GM18520 (cell line): Measurements from ENCODE around the gene PLA2R1.

Source experiments
- ATAC-seq: cut with Tn5 transposase; IDR thresholded peaks from one replicate; pipeline ENCODE4 v1.9.1; 2021; ENCODE audit not compliant: unreplicated experiment

PLA2R1 gene

DNA sequence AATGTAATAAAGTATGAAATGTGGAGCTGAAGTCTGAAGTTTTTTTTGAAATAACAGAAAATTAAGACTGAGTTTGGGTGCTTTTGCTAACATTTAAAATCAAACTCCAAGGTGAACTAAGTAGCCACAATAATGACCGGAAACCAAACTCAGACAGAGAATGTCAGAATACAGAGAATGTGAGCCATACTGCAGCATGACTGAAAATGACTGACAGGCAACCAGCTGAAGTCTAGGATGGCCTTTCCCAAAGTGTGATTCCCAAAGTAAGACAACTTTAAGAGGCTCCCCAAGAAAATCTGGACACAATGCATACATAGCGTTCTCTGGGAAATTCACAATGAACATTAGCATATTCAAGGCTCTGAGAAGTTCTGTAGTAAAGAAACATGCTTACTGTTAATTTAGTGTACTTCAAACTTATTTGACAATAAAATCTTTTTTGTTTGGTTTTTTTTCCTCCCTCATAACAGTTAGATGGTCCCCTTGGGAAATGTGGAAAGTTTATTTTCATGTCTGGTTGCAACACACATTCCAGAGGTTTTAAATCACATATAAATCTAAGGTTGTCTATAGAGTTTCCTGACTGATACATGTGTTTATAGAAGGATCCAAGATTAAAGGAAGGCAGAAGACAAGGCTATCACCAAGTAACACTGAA, 28.6 kb downstream of the PLA2R1 start:
- ATAC-seq, result no peak

- ATAC-seq, result no peak
Observed at GRCh38 chr2:160029270-160029628, 33.2 kb downstream of the PLA2R1 start.

- no peak for ATAC-seq
Observed at GRCh38 chr2:160028431-160029269, 33.8 kb downstream of the PLA2R1 start.

DNA sequence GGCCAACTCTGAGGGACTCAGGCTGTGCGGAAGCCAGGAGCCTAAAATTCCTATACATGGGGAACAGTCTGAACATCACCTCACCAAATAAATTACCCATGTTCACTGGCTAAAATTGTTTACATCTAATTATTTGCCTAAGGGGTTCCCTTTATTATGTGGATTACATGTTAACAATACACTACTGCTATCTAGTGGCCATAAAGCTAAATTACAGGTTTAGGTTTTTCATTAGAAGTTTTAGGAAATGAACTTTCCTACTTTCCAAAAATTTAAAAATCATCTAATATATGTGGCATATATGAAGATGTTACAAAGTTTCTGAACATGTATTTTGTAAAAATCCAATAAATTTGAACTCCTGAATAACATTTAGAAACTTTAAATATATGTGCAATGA, 40.3 kb downstream of the PLA2R1 start:
- ATAC-seq, result no peak

- no peak for ATAC-seq
Observed at GRCh38 chr2:160019374-160020090, 42.9 kb downstream of the PLA2R1 start.

- no peak for ATAC-seq
Observed at GRCh38 chr2:160015746-160016145, 46.7 kb downstream of the PLA2R1 start.

DNA sequence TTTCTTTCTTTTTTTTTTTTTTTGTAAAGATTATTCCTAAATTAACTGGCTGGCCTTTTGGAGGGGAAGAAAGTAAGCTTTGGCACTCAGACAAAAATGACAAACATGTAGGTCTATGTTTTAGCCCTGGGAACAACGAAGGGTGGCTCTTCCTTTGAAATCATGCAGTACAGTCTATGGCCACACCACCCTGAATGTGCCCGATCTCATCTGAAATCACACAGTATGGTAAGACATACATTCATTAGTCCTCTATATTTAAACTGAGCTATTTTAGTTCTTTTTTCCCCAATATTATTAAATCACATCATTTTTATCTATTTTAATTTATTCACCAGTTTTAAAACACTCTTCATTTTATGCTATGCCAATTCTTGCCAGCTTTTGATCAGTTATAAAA, 48.2 kb downstream of the PLA2R1 start:
- ATAC-seq, result no peak

GRCh38 chr2:160010361-160011145, 51.9 kb downstream of the PLA2R1 start:
- no peak for ATAC-seq

GRCh38 chr2:160007111-160007510, 55.3 kb downstream of the PLA2R1 start:
- ATAC-seq, result no peak

GRCh38 chr2:160006475-160006874, 55.9 kb downstream of the PLA2R1 start:
- ATAC-seq, result no peak

DNA sequence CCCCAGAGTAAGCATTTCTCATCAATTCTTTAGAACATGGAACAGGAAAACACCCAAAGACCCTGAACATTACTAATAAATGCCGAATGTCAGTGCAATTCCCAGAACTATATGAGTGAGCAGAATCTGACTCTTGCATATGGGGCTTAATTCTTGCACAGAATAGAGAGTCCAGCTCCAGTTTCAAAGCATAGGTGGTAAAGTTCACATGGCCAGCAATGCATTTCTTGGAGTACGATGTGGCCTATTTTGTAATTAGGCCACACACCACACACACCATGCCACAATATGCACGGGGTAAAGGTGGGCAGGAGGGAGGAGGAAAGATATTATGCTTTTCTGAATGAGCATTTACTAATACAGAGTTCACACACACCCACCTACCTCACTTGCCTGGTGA, 56.5 kb downstream of the PLA2R1 start:
- ATAC-seq, result no peak

GRCh38 chr2:160005476-160005875, 56.9 kb downstream of the PLA2R1 start:
- no peak for ATAC-seq

- ATAC-seq, result no peak
Observed at GRCh38 chr2:159998961-159999360, 63.5 kb downstream of the PLA2R1 start.

- no peak for ATAC-seq
Observed at GRCh38 chr2:159998243-159998642, 64.2 kb downstream of the PLA2R1 start.

GRCh38 chr2:159996792-159997546, 65.4 kb downstream of the PLA2R1 start:
- ATAC-seq, result no peak

DNA sequence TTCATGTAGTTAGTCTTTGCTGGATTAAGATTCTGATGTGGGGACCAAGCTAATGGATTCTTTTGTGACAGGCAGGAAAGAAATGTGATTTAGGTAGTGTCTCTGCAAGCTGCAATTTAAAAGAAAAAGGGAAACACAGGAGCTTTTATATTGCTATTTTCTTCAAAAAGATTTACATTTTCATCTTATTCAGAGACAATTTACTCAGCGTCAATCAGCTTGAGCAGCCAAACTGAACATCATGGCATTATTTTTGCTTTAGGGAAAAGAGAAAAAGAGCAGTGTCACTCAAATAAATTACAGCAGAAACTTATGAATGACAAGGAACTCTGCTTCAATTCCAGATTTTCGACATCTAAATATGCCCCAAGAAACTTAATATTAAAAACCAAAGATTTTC, 67.4 kb downstream of the PLA2R1 start:
- ATAC-seq, result no peak

- ATAC-seq, result no peak
Observed at GRCh38 chr2:159989249-159989648, 73.2 kb downstream of the PLA2R1 start.

DNA sequence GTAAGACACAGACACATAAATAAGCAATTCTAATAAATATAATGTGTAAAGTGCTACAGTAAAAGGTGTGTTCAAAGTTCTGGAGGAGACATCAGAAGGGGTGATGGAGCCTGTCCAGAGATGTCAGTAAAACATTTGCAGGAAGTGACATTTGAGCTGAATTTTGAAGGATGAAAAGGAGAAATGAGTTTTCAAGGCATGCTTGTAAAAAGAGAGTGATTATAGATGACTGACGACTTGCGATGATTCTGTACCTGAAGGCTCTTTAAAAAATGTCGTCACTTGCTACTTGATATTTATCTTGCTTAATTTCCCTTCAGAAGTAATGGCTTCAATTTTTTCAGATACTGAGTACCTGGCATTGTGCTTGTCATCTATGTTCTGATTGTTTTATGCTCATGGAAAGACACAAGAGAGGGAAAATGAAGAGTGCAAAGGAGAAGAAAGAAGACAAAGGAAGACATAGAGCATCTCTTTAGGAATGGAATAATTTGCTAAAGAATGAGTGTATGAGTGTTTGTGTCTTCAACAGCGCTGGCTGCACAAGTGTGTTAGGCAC, 73.9 kb downstream of the PLA2R1 start:
- ATAC-seq, result no peak

DNA sequence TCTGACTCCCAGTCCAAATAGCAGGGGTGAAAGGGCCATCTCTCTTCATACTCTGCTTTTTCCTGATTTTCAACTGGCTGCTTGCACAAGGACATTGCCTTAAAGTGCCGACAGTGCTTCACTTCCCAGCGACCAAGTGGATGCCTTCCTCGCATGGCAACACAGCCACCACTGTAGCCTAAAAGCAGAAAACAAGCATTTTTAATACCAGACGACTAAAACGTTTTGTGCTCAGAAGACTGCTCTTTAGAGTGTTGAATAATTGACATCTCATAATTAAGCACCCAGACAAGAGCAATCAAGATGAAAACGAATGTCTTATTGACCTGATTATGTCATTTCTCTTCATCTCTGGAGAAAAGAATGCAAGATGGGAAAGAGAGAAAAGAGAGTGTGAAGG, 75.2 kb downstream of the PLA2R1 start:
- no peak for ATAC-seq

- ATAC-seq, result no peak
Observed at GRCh38 chr2:159985656-159986055, 76.8 kb downstream of the PLA2R1 start.
